Neural progenitor cell (in vitro differentiated cells): ENCODE data around the gene SLC29A1. TPM values are rescaled to one million over a fixed set of nuclear protein-coding genes. Genes with fewer than 3 reads are reported as not detected.

Experiments used
- DNase-seq: peaks from one replicate; pipeline ENCODE4 v3.0.0-alpha.2; 2016; ENCODE audit warnings: low spot score
- H2AFZ ChIP-seq: fragments of 200-600 bp; sonication (generic); replicated peaks from 2 replicates; pipeline ENCODE4 v1.6.1; 2016; ENCODE audit warnings: antibody characterized with exemption
- H3F3A ChIP-seq: fragments of 200-600 bp; sonication (generic); 2 replicates; pipeline ENCODE4 v1.6.1; 2016; ENCODE audit warnings: antibody characterized with exemption, low read depth
- H3K27ac ChIP-seq: fragments of 200-600 bp; sonication (generic); 2 replicates; pipeline ENCODE4 v1.5.1; 2016; ENCODE audit warnings: mild to moderate bottlenecking
- H3K27me3 ChIP-seq: fragments of 200-600 bp; sonication (generic); 2 replicates; pipeline ENCODE4 v1.6.1; 2016; ENCODE audit warnings: mild to moderate bottlenecking, moderate library complexity
- H3K36me3 ChIP-seq: fragments of 200-600 bp; sonication (generic); 2 replicates; pipeline ENCODE4 v1.5.1; 2016
- H3K4me1 ChIP-seq: fragments of 200-600 bp; sonication (generic); 2 replicates; pipeline ENCODE4 v1.6.1; 2016; ENCODE audit warnings: mixed run types
- H3K4me2 ChIP-seq: fragments of 200-600 bp; sonication (generic); 2 replicates; pipeline ENCODE4 v1.6.1; 2016
- H3K4me3 ChIP-seq: fragments of 200-600 bp; sonication (generic); 2 replicates; pipeline ENCODE4 v1.5.1; 2016
- H3K79me2 ChIP-seq: fragments of 200-600 bp; sonication (generic); 2 replicates; pipeline ENCODE4 v1.6.1; 2016; ENCODE audit warnings: low read depth
- H3K9ac ChIP-seq: fragments of 200-600 bp; sonication (generic); 2 replicates; pipeline ENCODE4 v1.6.1; 2016
- H3K9me3 ChIP-seq: fragments of 200-600 bp; sonication (generic); 2 replicates; pipeline ENCODE4 v1.5.1; 2016; ENCODE audit warnings: low read depth
- H4K20me1 ChIP-seq: fragments of 200-600 bp; sonication (generic); 2 replicates; pipeline ENCODE4 v1.6.1; 2016; ENCODE audit warnings: low read depth
- H3K27ac Mint-ChIP-seq: 3 replicates; pipeline ENCODE4 v1.8.0; 2021; ENCODE audit warnings: mixed read lengths
- H3K27me3 Mint-ChIP-seq: 2 replicates; pipeline ENCODE4 v1.8.0; 2022; ENCODE audit warnings: low read depth, mild to moderate bottlenecking, inconsistent platforms, moderate library complexity, mixed read lengths; ENCODE audit not compliant: insufficient read depth
- H3K36me3 Mint-ChIP-seq: 3 replicates; pipeline ENCODE4 v1.8.0; 2021; ENCODE audit warnings: mixed read lengths
- H3K4me1 Mint-ChIP-seq: 3 replicates; pipeline ENCODE4 v1.8.0; 2021; ENCODE audit warnings: mixed read lengths
- H3K4me3 Mint-ChIP-seq: 3 replicates; pipeline ENCODE4 v1.8.0; 2021; ENCODE audit warnings: mild to moderate bottlenecking, moderate library complexity, mixed read lengths
- H3K9me3 Mint-ChIP-seq: 3 replicates; pipeline ENCODE4 v1.8.0; 2020; ENCODE audit warnings: mixed read lengths
- CTCF ChIP-seq: fragments of 200-600 bp; sonication (generic); IDR thresholded peaks from 2 replicates; pipeline ENCODE4 v1.5.1; 2017; ENCODE audit warnings: antibody characterized with exemption, mild to moderate bottlenecking
- EZH2 ChIP-seq: fragments of 200-600 bp; sonication (generic); IDR thresholded peaks from 2 replicates; pipeline ENCODE4 v1.6.1; 2017; ENCODE audit warnings: antibody characterized with exemption, mild to moderate bottlenecking, moderate library complexity
- EZH2phosphoT487 ChIP-seq: fragments of 200-600 bp; sonication (generic); IDR thresholded peaks from 2 replicates; pipeline ENCODE4 v1.6.1; 2017; ENCODE audit warnings: antibody characterized with exemption
- total RNA-seq: library from RNA; depleted of rRNA; stranded (reverse); fragments of >200 nt; gene quantifications from 2 replicates; pipeline ENCODE4 v1.2.3, GENCODE V29; 2015; ENCODE audit warnings: low replicate concordance

SLC29A1 gene
- total RNA-seq, 1 donor from 2014 or later = 34.8 TPM

GRCh38 chr6:44221291-44221960 lies 2.0 kb upstream of the SLC29A1 start:
- no peaks in the 10 kb centered on the region for H3K36me3 ChIP-seq
- H3K27ac ChIP-seq = no peak overlapping the region
- H3K4me2 ChIP-seq = peak overlapping the region; percentile 86
- H3K4me1 ChIP-seq = peaks cover 66% of the 10 kb centered on the region
- H3K27me3 ChIP-seq = peaks cover 13% of the 10 kb centered on the region
- no peak overlapping the region for H3K4me3 ChIP-seq
- peaks cover 26% of the 10 kb centered on the region for H4K20me1 ChIP-seq
- no peak overlapping the region for H2AFZ ChIP-seq
- H3K9me3 ChIP-seq = no peaks in the 10 kb centered on the region
- H3K79me2 ChIP-seq = peaks cover 25% of the 10 kb centered on the region
- H3K4me3 Mint-ChIP-seq = peak overlapping the region; percentile 78
- peak; percentile 77 for DNase-seq
- H3K27ac Mint-ChIP-seq = peak overlapping the region; percentile 81
- TF ChIP-seq CTCF = peak; percentile 64
- TF ChIP-seq EZH2phosphoT487 = no peak
- no peak for TF ChIP-seq EZH2
- no peaks in the 10 kb centered on the region for H3K9me3 Mint-ChIP-seq
- peaks cover 65% of the 10 kb centered on the region for H3K4me1 Mint-ChIP-seq
- H3K27me3 Mint-ChIP-seq = peaks cover 11% of the 10 kb centered on the region
- peaks cover 3% of the 10 kb centered on the region for H3K36me3 Mint-ChIP-seq
- no peak overlapping the region for H3K9ac ChIP-seq
- peaks cover 77% of the 10 kb centered on the region for H3F3A ChIP-seq

- Mint-ChIP-seq H3K4me3 (peak overlapping the region; percentile 85), H3K36me3 (peaks cover 3% of the 10 kb centered on the region), H3K27me3 (peaks cover 8% of the 10 kb centered on the region), H3K9me3 (no peaks in the 10 kb centered on the region), H3K27ac (no peak overlapping the region), H3K4me1 (peaks cover 64% of the 10 kb centered on the region)
- Histone ChIP-seq H3F3A (peaks cover 72% of the 10 kb centered on the region), H2AFZ (no peak overlapping the region), H3K36me3 (no peaks in the 10 kb centered on the region), H3K4me1 (peaks cover 66% of the 10 kb centered on the region), H3K27me3 (peaks cover 13% of the 10 kb centered on the region), H3K4me3 (no peak overlapping the region), H3K79me2 (peaks cover 26% of the 10 kb centered on the region), H3K27ac (no peak overlapping the region), H3K9ac (no peak overlapping the region), H3K9me3 (no peaks in the 10 kb centered on the region), H3K4me2 (peak overlapping the region; percentile 86), H4K20me1 (peaks cover 32% of the 10 kb centered on the region)
- DNase-seq = no peak
- TF ChIP-seq CTCF = no peak
- no peak for TF ChIP-seq EZH2phosphoT487
- TF ChIP-seq EZH2 = no peak
These were observed 1.4 kb upstream of the SLC29A1 start for GRCh38 chr6:44221961-44222335.

GRCh38 chr6:44222486-44223318 lies 693 bp upstream of the SLC29A1 start:
- H3K9me3 Mint-ChIP-seq = no peaks in the 10 kb centered on the region
- Histone ChIP-seq H3K27me3 (peaks cover 10% of the 10 kb centered on the region), H3K4me1 (peaks cover 63% of the 10 kb centered on the region), H3K36me3 (no peaks in the 10 kb centered on the region), H3F3A (peaks cover 64% of the 10 kb centered on the region), H3K9ac (no peak overlapping the region), H2AFZ (peak overlapping the region; percentile 64), H3K4me3 (peak overlapping the region; percentile 57), H3K27ac (no peak overlapping the region), H3K9me3 (no peaks in the 10 kb centered on the region), H3K4me2 (peak overlapping the region; percentile 86), H4K20me1 (peaks cover 39% of the 10 kb centered on the region), H3K79me2 (peaks cover 30% of the 10 kb centered on the region)
- peaks cover 3% of the 10 kb centered on the region for H3K36me3 Mint-ChIP-seq
- peak overlapping the region; percentile 29 for H3K27ac Mint-ChIP-seq
- H3K27me3 Mint-ChIP-seq = peaks cover 6% of the 10 kb centered on the region
- TF ChIP-seq CTCF (no peak), EZH2 (no peak), EZH2phosphoT487 (no peak)
- H3K4me1 Mint-ChIP-seq = peaks cover 65% of the 10 kb centered on the region
- H3K4me3 Mint-ChIP-seq = peak overlapping the region; percentile 85
- peak; percentile 65 for DNase-seq
